ENCODE results near the gene TBX21.

DNA sequence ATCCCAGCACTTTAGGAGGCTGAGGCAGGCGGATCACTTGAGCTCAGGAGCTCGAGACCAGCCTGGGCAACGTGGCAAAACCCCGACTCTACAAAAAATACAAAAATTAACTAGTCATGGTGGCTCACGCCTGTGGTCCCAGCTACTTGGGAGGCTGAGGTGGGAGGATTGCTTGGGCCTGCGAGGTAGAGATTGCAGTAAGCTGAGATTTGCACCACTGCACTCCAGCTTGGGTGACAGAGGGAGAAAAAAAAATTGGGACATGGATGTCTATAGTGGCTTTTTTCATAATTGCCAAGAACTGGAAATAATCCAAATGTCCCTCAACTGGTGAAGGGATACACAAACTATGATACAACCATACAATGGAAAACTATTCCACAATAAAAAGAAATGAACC lies 59.9 kb downstream of the TBX21 start:
- no peak for TF ChIP-seq SNAI2 (CRISPR knock-in tag; IDR thresholded peaks at IDR 0.05)
- no peak for TF ChIP-seq BACH2 (CRISPR knock-in tag; IDR thresholded peaks at IDR 0.05; ENCODE audit: borderline replicate concordance)
- no peak for TF ChIP-seq ISL1 (CRISPR knock-in tag; IDR thresholded peaks at IDR 0.05)
- TF ChIP-seq, protein P1, sequence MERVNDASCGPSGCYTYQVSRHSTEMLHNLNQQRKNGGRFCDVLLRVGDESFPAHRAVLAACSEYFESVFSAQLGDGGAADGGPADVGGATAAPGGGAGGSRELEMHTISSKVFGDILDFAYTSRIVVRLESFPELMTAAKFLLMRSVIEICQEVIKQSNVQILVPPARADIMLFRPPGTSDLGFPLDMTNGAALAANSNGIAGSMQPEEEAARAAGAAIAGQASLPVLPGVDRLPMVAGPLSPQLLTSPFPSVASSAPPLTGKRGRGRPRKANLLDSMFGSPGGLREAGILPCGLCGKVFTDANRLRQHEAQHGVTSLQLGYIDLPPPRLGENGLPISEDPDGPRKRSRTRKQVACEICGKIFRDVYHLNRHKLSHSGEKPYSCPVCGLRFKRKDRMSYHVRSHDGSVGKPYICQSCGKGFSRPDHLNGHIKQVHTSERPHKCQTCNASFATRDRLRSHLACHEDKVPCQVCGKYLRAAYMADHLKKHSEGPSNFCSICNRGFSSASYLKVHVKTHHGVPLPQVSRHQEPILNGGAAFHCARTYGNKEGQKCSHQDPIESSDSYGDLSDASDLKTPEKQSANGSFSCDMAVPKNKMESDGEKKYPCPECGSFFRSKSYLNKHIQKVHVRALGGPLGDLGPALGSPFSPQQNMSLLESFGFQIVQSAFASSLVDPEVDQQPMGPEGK (CRISPR knock-in tag; IDR thresholded peaks at IDR 0.05; ENCODE audit: borderline replicate concordance) = no peak
- no peak for TF ChIP-seq ZFP30 (CRISPR knock-in tag; IDR thresholded peaks at IDR 0.05)
- TF ChIP-seq RARB (CRISPR knock-in tag; IDR thresholded peaks at IDR 0.05) = no peak
- TF ChIP-seq, protein P2, sequence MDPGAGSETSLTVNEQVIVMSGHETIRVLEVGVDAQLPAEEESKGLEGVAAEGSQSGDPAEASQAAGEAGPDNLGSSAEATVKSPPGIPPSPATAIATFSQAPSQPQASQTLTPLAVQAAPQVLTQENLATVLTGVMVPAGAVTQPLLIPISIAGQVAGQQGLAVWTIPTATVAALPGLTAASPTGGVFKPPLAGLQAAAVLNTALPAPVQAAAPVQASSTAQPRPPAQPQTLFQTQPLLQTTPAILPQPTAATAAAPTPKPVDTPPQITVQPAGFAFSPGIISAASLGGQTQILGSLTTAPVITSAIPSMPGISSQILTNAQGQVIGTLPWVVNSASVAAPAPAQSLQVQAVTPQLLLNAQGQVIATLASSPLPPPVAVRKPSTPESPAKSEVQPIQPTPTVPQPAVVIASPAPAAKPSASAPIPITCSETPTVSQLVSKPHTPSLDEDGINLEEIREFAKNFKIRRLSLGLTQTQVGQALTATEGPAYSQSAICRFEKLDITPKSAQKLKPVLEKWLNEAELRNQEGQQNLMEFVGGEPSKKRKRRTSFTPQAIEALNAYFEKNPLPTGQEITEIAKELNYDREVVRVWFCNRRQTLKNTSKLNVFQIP (CRISPR knock-in tag; IDR thresholded peaks at IDR 0.05; ENCODE audit: borderline replicate concordance, low read depth) = no peak
- TF ChIP-seq GLIS3 (CRISPR knock-in tag; IDR thresholded peaks at IDR 0.05) = no peak
- no peak for TF ChIP-seq ZFP3 (CRISPR knock-in tag; IDR thresholded peaks at IDR 0.05)
- no peak for TF ChIP-seq OSR1 (CRISPR knock-in tag; IDR thresholded peaks at IDR 0.05)
- TF ChIP-seq, protein P3, sequence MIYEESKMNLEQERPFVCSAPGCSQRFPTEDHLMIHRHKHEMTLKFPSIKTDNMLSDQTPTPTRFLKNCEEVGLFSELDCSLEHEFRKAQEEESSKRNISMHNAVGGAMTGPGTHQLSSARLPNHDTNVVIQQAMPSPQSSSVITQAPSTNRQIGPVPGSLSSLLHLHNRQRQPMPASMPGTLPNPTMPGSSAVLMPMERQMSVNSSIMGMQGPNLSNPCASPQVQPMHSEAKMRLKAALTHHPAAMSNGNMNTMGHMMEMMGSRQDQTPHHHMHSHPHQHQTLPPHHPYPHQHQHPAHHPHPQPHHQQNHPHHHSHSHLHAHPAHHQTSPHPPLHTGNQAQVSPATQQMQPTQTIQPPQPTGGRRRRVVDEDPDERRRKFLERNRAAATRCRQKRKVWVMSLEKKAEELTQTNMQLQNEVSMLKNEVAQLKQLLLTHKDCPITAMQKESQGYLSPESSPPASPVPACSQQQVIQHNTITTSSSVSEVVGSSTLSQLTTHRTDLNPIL (CRISPR knock-in tag; IDR thresholded peaks at IDR 0.05; ENCODE audit: low read depth) = no peak
- TF ChIP-seq ARNTL (CRISPR knock-in tag; IDR thresholded peaks at IDR 0.05; ENCODE audit: borderline replicate concordance, low read depth) = no peak
- TF ChIP-seq ZNF8 (CRISPR knock-in tag; IDR thresholded peaks at IDR 0.05) = no peak
- TF ChIP-seq ZC3H10 (CRISPR knock-in tag; IDR thresholded peaks at IDR 0.05) = no peak

Data from SK-N-SH treated with all-trans-retinoic acid at 6 μM for 48 hours (cell line).